Measurements from ENCODE around the gene MLST8.

MLST8 gene

DNA sequence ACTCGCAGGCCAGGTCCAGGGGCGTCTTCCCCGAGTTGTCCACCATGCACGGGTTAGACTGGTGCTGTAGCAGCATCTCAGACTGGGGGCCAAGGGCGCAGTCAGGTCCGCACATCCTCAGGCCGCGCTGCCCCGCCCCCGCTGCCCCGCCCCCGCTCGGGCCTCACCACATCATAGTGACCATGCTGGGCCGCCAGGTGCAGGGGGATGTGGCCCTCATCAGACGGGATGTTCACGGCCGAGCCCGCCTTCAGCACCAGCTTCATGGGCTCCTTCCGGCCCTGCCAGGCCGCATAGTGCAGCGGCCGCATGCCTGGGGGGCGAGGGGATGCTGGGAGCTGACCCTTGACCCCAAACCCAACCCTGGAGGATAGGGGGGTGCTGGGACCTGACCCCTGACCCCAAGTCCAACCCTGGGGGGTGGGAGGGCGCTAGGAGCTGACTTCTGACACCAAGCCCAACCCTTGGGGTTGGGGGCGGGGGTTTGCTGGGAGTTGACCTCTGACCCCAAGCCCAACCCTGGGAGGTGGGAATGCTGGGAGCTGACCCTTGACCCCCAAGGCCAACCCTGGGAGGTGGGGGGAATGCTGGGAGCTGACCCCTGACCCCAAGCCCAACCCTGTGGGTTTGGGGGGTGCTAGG lies 15.9 kb upstream of the MLST8 start:
- TF ChIP-seq, protein P1, sequence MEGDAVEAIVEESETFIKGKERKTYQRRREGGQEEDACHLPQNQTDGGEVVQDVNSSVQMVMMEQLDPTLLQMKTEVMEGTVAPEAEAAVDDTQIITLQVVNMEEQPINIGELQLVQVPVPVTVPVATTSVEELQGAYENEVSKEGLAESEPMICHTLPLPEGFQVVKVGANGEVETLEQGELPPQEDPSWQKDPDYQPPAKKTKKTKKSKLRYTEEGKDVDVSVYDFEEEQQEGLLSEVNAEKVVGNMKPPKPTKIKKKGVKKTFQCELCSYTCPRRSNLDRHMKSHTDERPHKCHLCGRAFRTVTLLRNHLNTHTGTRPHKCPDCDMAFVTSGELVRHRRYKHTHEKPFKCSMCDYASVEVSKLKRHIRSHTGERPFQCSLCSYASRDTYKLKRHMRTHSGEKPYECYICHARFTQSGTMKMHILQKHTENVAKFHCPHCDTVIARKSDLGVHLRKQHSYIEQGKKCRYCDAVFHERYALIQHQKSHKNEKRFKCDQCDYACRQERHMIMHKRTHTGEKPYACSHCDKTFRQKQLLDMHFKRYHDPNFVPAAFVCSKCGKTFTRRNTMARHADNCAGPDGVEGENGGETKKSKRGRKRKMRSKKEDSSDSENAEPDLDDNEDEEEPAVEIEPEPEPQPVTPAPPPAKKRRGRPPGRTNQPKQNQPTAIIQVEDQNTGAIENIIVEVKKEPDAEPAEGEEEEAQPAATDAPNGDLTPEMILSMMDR (IDR thresholded peaks at IDR 0.05; ENCODE audit: borderline replicate concordance, extremely low read depth, low read length, poor library complexity, severe bottlenecking): no peak
- no peak for TF ChIP-seq EZH2 (IDR thresholded peaks at IDR 0.05; ENCODE audit: borderline replicate concordance, low read depth, low read length, severe bottlenecking)
- no peaks in the 10 kb centered on the region for H3K36me3 ChIP-seq (ENCODE audit: insufficient read depth, low read length)
- no peak overlapping the region for H3K4me2 ChIP-seq (ENCODE audit: insufficient read depth, low read length)
- ATAC-seq (ENCODE audit: insufficient read depth, low read depth) (no peak), DNase-seq (no peak)
- no peaks in the 10 kb centered on the region for H3K79me2 ChIP-seq (ENCODE audit: insufficient read depth, low read length)
- H3K9me3 ChIP-seq (ENCODE audit: insufficient read depth, low read length, severe bottlenecking): no peaks in the 10 kb centered on the region
- peaks cover 8% of the 10 kb centered on the region for H3K27me3 ChIP-seq (ENCODE audit: insufficient read depth, low read length, poor library complexity)
- H3K4me1 ChIP-seq (ENCODE audit: insufficient read depth, low read length): no peaks in the 10 kb centered on the region
- no peak overlapping the region for H3K27ac ChIP-seq (ENCODE audit: low read length)
- H3K9ac ChIP-seq (ENCODE audit: low read depth, low read length): no peak overlapping the region
- peaks cover 5% of the 10 kb centered on the region; the same call in 1 of the 2 replicates for H4K20me1 ChIP-seq (ENCODE audit: insufficient read depth, low read length)
- no peak overlapping the region for H2AFZ ChIP-seq (ENCODE audit: low read depth, low read length)
- no peak overlapping the region for H3K4me3 ChIP-seq (ENCODE audit: low read depth in 1 of 2, low read length in 2 of 2)

- no peak for TF ChIP-seq EZH2 (IDR thresholded peaks at IDR 0.05; ENCODE audit: borderline replicate concordance, low read depth, low read length, severe bottlenecking)
- TF ChIP-seq, protein P1 (IDR thresholded peaks at IDR 0.05; ENCODE audit: borderline replicate concordance, extremely low read depth, low read length, poor library complexity, severe bottlenecking): no peak
- H3K4me2 ChIP-seq (ENCODE audit: insufficient read depth, low read length): no peak overlapping the region
- H3K27ac ChIP-seq (ENCODE audit: low read length): no peak overlapping the region
- H3K36me3 ChIP-seq (ENCODE audit: insufficient read depth, low read length): no peaks in the 10 kb centered on the region
- H4K20me1 ChIP-seq (ENCODE audit: insufficient read depth, low read length): peaks cover 10% of the 10 kb centered on the region
- ATAC-seq (ENCODE audit: insufficient read depth, low read depth) (no peak), DNase-seq (no peak)
- H3K9ac ChIP-seq (ENCODE audit: low read depth, low read length): no peak overlapping the region
- H3K4me3 ChIP-seq (ENCODE audit: low read depth in 1 of 2, low read length in 2 of 2): no peak overlapping the region
- no peaks in the 10 kb centered on the region for H3K9me3 ChIP-seq (ENCODE audit: insufficient read depth, low read length, severe bottlenecking)
- peaks cover 15% of the 10 kb centered on the region for H3K27me3 ChIP-seq (ENCODE audit: insufficient read depth, low read length, poor library complexity)
- H3K4me1 ChIP-seq (ENCODE audit: insufficient read depth, low read length): peaks cover under 1% of the 10 kb centered on the region; the same call in 1 of the 2 replicates
- H3K79me2 ChIP-seq (ENCODE audit: insufficient read depth, low read length): no peaks in the 10 kb centered on the region
- H2AFZ ChIP-seq (ENCODE audit: low read depth, low read length): no peak overlapping the region
Observed at GRCh38 chr16:2190002-2190658, 15.1 kb upstream of the MLST8 start.

DNA sequence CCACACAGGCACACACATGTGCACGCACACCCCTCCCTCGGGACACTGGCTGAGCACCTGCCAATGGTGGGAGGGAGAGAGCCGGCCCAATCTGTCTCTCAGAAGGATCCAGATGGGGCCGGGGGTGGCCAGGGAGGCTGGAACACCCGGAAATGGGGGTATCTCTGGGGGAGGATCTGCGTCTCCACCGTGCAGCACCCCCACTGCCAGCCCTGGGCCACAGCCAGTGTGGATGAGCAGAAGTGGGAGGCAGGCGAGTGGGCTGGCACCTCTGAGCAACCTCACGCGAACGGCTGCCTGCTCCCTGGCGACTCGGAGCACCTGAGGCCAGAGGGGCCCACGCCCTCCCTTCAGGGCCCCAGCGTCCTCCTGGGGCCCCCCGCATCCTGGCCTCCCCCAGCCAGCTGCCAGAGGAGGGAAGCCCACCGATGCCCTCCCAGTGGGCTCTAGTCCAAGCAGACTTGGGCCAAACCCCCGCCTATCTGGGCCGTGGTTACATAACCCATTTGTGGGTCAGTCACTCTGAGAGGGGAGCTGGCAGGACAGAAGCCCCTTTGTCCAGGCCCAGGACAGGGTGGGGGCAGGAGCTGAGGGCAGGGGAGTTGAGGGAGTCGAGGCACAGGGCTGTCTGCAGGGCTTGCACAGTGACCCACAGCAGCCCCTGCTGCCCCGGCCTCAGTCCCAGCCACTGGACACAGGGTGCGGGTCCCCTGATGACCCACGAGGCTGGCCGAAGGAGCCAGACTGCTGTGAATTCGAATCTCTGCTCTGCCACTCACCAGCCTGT lies 14.4 kb upstream of the MLST8 start:
- TF ChIP-seq EZH2 (IDR thresholded peaks at IDR 0.05; ENCODE audit: borderline replicate concordance, low read depth, low read length, severe bottlenecking): no peak
- TF ChIP-seq, protein P1 (IDR thresholded peaks at IDR 0.05; ENCODE audit: borderline replicate concordance, extremely low read depth, low read length, poor library complexity, severe bottlenecking): no peak
- ATAC-seq (ENCODE audit: insufficient read depth, low read depth) (no peak), DNase-seq (no peak)
- no peak overlapping the region for H3K27ac ChIP-seq (ENCODE audit: low read length)
- no peak overlapping the region for H3K9ac ChIP-seq (ENCODE audit: low read depth, low read length)
- no peak overlapping the region for H2AFZ ChIP-seq (ENCODE audit: low read depth, low read length)
- no peaks in the 10 kb centered on the region for H3K79me2 ChIP-seq (ENCODE audit: insufficient read depth, low read length)
- H4K20me1 ChIP-seq (ENCODE audit: insufficient read depth, low read length): peaks cover 16% of the 10 kb centered on the region
- H3K4me2 ChIP-seq (ENCODE audit: insufficient read depth, low read length): no peak overlapping the region
- H3K9me3 ChIP-seq (ENCODE audit: insufficient read depth, low read length, severe bottlenecking): no peaks in the 10 kb centered on the region
- H3K4me3 ChIP-seq (ENCODE audit: low read depth in 1 of 2, low read length in 2 of 2): no peak overlapping the region
- no peaks in the 10 kb centered on the region for H3K36me3 ChIP-seq (ENCODE audit: insufficient read depth, low read length)
- H3K27me3 ChIP-seq (ENCODE audit: insufficient read depth, low read length, poor library complexity): peaks cover 22% of the 10 kb centered on the region
- H3K4me1 ChIP-seq (ENCODE audit: insufficient read depth, low read length): peaks cover 8% of the 10 kb centered on the region

Data from DND-41 (cell line).